BLaER1 (cell line): Measurements from ENCODE around the gene CCP110.

Experiments
- H3K27ac ChIP-seq: shearing (Covaris generic); formaldehyde crosslinking; 2 replicates; pipeline ENCODE4 v1.8.1; 2022
- H3K27me3 ChIP-seq: shearing (Covaris generic); formaldehyde crosslinking; 2 replicates; pipeline ENCODE4 v1.8.1; 2022
- H3K36me3 ChIP-seq: shearing (Covaris generic); formaldehyde crosslinking; 2 replicates; pipeline ENCODE4 v1.8.1; 2022
- H3K4me1 ChIP-seq: shearing (Covaris generic); formaldehyde crosslinking; 2 replicates; pipeline ENCODE4 v1.8.1; 2022
- H3K4me2 ChIP-seq: shearing (Covaris generic); formaldehyde crosslinking; 2 replicates; pipeline ENCODE4 v1.8.1; 2022
- H3K4me3 ChIP-seq: shearing (Covaris generic); formaldehyde crosslinking; 2 replicates; pipeline ENCODE4 v1.8.1; 2022
- H3K9ac ChIP-seq: shearing (Covaris generic); formaldehyde crosslinking; 2 replicates; pipeline ENCODE4 v1.8.1; 2022
- H3K9me3 ChIP-seq: shearing (Covaris generic); formaldehyde crosslinking; 2 replicates; pipeline ENCODE4 v1.8.1; 2022
- H4K20me1 ChIP-seq: shearing (Covaris generic); formaldehyde crosslinking; 2 replicates; pipeline ENCODE4 v1.8.1; 2022
- Cebpa-rat ChIP-seq: shearing (Covaris generic); IDR thresholded peaks from 2 replicates; pipeline ENCODE4 v1.8.1; 2022

The CCP110 gene

GRCh38 chr16:19486051-19486450 is 37.7 kb upstream of the CCP110 start:
- Histone ChIP-seq H3K4me3 (no peak overlapping the region), H3K9me3 (no peaks in the 10 kb centered on the region), H3K27me3 (no peaks in the 10 kb centered on the region), H3K36me3 (no peaks in the 10 kb centered on the region), H4K20me1 (no peaks in the 10 kb centered on the region), H3K4me1 (peaks cover 22% of the 10 kb centered on the region), H3K4me2 (no peak overlapping the region), H3K9ac (no peak overlapping the region), H3K27ac (no peak overlapping the region)
- no peak for TF ChIP-seq Cebpa-rat

GRCh38 chr16:19486750-19487325 is 36.9 kb upstream of the CCP110 start:
- Histone ChIP-seq H3K36me3 (no peaks in the 10 kb centered on the region), H3K27me3 (no peaks in the 10 kb centered on the region), H3K4me1 (peaks cover 22% of the 10 kb centered on the region), H3K4me2 (peak overlapping the region; percentile 32; the same call in 1 of the 2 replicates), H3K9me3 (no peaks in the 10 kb centered on the region), H4K20me1 (no peaks in the 10 kb centered on the region), H3K27ac (no peak overlapping the region), H3K4me3 (no peak overlapping the region), H3K9ac (no peak overlapping the region)
- TF ChIP-seq Cebpa-rat = no peak

GRCh38 chr16:19488213-19488640 is 35.5 kb upstream of the CCP110 start:
- no peaks in the 10 kb centered on the region for H3K36me3 ChIP-seq
- peak overlapping the region; percentile 58 for H3K4me2 ChIP-seq
- TF ChIP-seq Cebpa-rat = no peak
- no peaks in the 10 kb centered on the region for H4K20me1 ChIP-seq
- H3K27me3 ChIP-seq = no peaks in the 10 kb centered on the region
- no peaks in the 10 kb centered on the region for H3K9me3 ChIP-seq
- no peak overlapping the region for H3K4me3 ChIP-seq
- H3K4me1 ChIP-seq = peaks cover 24% of the 10 kb centered on the region
- peak overlapping the region; percentile 19; the same call in 1 of the 2 replicates for H3K27ac ChIP-seq
- no peak overlapping the region for H3K9ac ChIP-seq

GRCh38 chr16:19490619-19491018 is 33.1 kb upstream of the CCP110 start:
- peaks cover 36% of the 10 kb centered on the region for H3K4me1 ChIP-seq
- TF ChIP-seq Cebpa-rat = no peak
- H3K9ac ChIP-seq = no peak overlapping the region
- H4K20me1 ChIP-seq = no peaks in the 10 kb centered on the region
- no peaks in the 10 kb centered on the region for H3K27me3 ChIP-seq
- H3K4me3 ChIP-seq = no peak overlapping the region
- no peaks in the 10 kb centered on the region for H3K9me3 ChIP-seq
- no peaks in the 10 kb centered on the region for H3K36me3 ChIP-seq
- H3K4me2 ChIP-seq = no peak overlapping the region
- H3K27ac ChIP-seq = no peak overlapping the region

GRCh38 chr16:19497176-19497575 is 26.6 kb upstream of the CCP110 start:
- peaks cover 14% of the 10 kb centered on the region for H3K4me1 ChIP-seq
- H3K4me3 ChIP-seq = no peak overlapping the region
- H3K27me3 ChIP-seq = no peaks in the 10 kb centered on the region
- peaks cover 31% of the 10 kb centered on the region for H3K36me3 ChIP-seq
- H4K20me1 ChIP-seq = no peaks in the 10 kb centered on the region
- TF ChIP-seq Cebpa-rat = no peak
- H3K4me2 ChIP-seq = no peak overlapping the region
- H3K9me3 ChIP-seq = no peaks in the 10 kb centered on the region
- no peak overlapping the region for H3K9ac ChIP-seq
- H3K27ac ChIP-seq = no peak overlapping the region

- Histone ChIP-seq H3K27ac (no peak overlapping the region), H4K20me1 (no peaks in the 10 kb centered on the region), H3K4me3 (no peak overlapping the region), H3K27me3 (no peaks in the 10 kb centered on the region), H3K4me1 (peaks cover 4% of the 10 kb centered on the region), H3K9me3 (no peaks in the 10 kb centered on the region), H3K9ac (no peak overlapping the region), H3K4me2 (no peak overlapping the region), H3K36me3 (peaks cover 49% of the 10 kb centered on the region)
- no peak for TF ChIP-seq Cebpa-rat
Observed at GRCh38 chr16:19499006-19499405, 24.7 kb upstream of the CCP110 start.

GRCh38 chr16:19499481-19499880 is 24.3 kb upstream of the CCP110 start:
- no peaks in the 10 kb centered on the region for H3K9me3 ChIP-seq
- no peaks in the 10 kb centered on the region for H3K4me1 ChIP-seq
- H3K4me3 ChIP-seq = no peak overlapping the region
- no peak for TF ChIP-seq Cebpa-rat
- H4K20me1 ChIP-seq = no peaks in the 10 kb centered on the region
- H3K27me3 ChIP-seq = no peaks in the 10 kb centered on the region
- peaks cover 54% of the 10 kb centered on the region for H3K36me3 ChIP-seq
- no peak overlapping the region for H3K4me2 ChIP-seq
- no peak overlapping the region for H3K9ac ChIP-seq
- H3K27ac ChIP-seq = no peak overlapping the region

GRCh38 chr16:19502395-19503131 is 21.2 kb upstream of the CCP110 start:
- Histone ChIP-seq H3K9ac (no peak overlapping the region), H3K4me1 (no peaks in the 10 kb centered on the region), H3K4me3 (no peak overlapping the region), H3K27ac (no peak overlapping the region), H3K9me3 (no peaks in the 10 kb centered on the region), H3K36me3 (peaks cover 84% of the 10 kb centered on the region), H3K4me2 (no peak overlapping the region), H4K20me1 (no peaks in the 10 kb centered on the region), H3K27me3 (no peaks in the 10 kb centered on the region)
- TF ChIP-seq Cebpa-rat = no peak

GRCh38 chr16:19503461-19504075 is 20.2 kb upstream of the CCP110 start:
- Histone ChIP-seq H3K4me1 (no peaks in the 10 kb centered on the region), H3K4me3 (no peak overlapping the region), H3K9ac (no peak overlapping the region), H3K9me3 (no peaks in the 10 kb centered on the region), H4K20me1 (no peaks in the 10 kb centered on the region), H3K27ac (no peak overlapping the region), H3K4me2 (no peak overlapping the region), H3K36me3 (peaks cover 94% of the 10 kb centered on the region), H3K27me3 (no peaks in the 10 kb centered on the region)
- no peak for TF ChIP-seq Cebpa-rat

GRCh38 chr16:19505600-19506303 is 18.0 kb upstream of the CCP110 start:
- no peak for TF ChIP-seq Cebpa-rat
- no peak overlapping the region for H3K4me2 ChIP-seq
- no peaks in the 10 kb centered on the region for H3K4me1 ChIP-seq
- H3K36me3 ChIP-seq = peaks cover 97% of the 10 kb centered on the region
- no peaks in the 10 kb centered on the region for H4K20me1 ChIP-seq
- no peaks in the 10 kb centered on the region for H3K9me3 ChIP-seq
- no peaks in the 10 kb centered on the region for H3K27me3 ChIP-seq
- no peak overlapping the region for H3K27ac ChIP-seq
- H3K9ac ChIP-seq = no peak overlapping the region
- no peak overlapping the region for H3K4me3 ChIP-seq
